Myometrial cell (primary cell): ENCODE results near the gene MRPL38. TPM values are rescaled to one million over a fixed set of nuclear protein-coding genes. Genes with fewer than 3 reads are reported as not detected.

Experiments
- total RNA-seq: library from RNA; depleted of rRNA; stranded (reverse); fragments of >200 nt; gene quantifications from 2 replicates; pipeline ENCODE4 v1.2.3, GENCODE V29; 2015

The MRPL38 gene
- total RNA-seq, result 24.1 and 27.1 TPM in 2 replicates

GRCh38 chr17:75904749-75905521 lies at the start of gene MRPL38:
Gene MRPL38 (minus strand): TSS chr17:75904884. CDS start chr17:75904875, 9 bp downstream.

DNA sequence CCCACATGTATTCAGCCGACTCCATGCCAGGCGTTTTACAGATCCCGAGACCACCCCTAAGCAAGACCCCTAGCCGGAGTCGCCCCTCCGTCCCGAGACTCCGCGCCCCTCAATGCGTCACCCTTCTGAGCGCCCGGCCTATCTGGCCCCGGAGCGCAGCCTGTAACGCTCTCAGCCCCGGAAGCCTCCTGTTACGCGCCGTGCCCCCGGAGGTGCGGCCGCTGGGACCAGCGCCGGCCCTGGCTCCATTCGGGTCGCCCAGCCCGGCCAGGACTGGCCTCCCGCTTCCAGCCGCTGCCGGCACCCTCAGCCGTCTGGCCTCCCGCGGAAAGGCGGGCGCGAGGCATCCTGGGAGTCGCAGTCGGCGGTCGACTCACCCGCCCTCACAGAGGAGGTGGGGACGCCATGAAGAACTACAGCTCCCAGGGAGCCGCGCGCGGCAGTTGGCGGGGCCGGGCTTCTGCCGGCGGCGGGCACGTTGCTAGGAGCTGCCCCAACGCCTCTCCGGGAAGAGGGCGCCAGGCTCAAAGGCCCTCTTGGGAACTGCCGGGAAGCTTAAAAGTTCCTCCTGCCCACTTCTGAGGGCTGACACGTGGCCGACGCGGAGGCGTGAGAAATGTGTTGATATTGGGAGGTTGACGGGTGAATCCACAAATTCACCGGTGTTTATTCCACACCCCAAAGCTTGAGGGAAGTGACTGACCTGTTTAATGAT lies 36.2 kb upstream of the MRPL38 start, which contains the start of gene FBF1:
Gene FBF1, minus strand, starts transcription at position 316 of the 715 bp plus-strand sequence. CDS start 2,893 bp downstream, outside the sequence.

DNA sequence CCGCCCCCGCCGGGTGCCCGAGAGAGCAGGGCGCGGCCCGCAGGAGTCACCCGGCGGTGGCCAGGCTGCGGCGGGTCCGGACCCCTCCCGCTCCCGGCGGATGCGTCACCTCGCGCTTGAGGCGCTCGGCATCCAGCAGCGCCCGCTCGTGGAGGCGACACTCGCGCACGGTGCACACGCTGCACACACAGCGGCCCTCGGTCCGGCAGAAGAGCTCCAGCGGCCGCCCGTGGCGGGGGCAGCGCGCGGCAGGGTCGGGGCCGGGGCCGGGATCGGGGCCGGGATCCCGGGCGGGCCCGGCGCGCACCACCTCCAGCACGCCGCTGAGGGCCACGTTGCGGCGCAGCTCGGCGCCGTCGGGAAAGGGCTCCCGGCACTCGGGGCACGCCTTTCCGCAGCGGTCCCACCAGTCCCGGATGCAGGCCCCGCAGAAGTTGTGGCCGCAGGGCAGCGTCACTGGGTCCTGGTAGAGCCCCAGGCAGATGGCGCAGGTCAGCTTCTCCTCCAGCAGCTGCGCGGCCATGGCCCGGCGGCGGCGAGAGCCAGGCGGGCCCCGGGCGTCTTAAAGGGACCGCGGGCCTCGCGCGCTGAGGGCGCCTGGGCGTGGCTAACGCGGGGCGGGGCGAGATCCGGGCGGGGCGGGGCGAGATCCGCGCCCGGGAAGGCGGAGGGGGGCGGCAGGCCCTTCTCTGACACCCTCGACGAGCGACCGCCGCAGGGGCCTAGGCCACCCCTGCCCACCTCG lies 8.1 kb downstream of the MRPL38 start, which contains the start of gene TRIM65:
Gene TRIM65, minus strand, starts transcription at position 537 of the 745 bp plus-strand sequence. Its CDS starts 14 bp downstream, at position 523.

DNA sequence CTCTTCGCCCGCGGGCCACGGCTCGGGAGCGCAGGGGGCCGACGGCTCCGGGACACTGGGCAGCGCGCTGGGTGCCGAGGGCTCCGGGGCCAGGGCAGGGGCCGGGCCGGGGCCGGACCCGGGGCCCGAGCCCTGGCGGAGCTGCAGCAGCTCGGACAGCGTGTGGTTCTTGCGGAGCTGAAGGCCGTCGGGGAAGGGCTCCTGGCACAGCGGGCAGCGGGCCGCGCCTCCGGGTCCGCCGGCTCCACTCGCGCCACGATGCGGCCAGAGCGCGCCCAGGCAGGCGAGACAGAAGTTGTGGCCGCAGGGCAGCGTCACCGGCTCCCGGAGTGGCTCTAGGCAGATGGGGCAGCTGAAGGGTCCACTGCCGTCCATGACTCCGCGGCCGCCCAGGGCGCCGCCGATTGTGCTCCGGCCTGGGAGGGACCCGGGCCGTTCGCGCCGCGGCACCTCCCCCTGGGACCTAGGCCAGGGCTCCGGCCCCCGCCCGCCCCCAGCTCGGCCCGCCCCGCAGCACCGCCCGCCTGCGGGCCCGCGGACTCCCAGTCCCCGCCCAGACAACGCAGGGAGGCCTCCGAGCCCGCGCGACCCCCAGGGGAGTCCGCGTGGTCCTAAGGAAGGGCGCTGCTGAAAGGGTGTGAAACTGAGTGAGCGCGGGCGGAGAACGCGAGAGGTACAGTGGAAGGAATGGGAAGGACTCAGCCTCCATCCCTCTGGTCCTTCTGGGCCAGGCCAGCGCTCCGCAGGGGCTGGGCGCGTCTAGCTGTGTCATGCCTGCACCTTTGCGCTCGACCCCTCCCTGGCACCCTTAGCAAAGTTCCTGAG lies 26.3 kb downstream of the MRPL38 start, which contains the start of gene TRIM47:
Gene TRIM47, minus strand, starts transcription at position 408 of the 825 bp plus-strand sequence. Its CDS starts 33 bp downstream, at position 375.

GRCh38 chr17:75855310-75856061 lies 49.2 kb downstream of the MRPL38 start, which contains the start of gene WBP2:
Gene WBP2 (minus strand): TSS chr17:75855335. CDS start chr17:75855297, 38 bp downstream.

Other genes with a start within 250 kb of the MRPL38 start
- gene RECQL5, start 237.7 kb downstream of the MRPL38 start, total RNA-seq, result 18.3 and 21.6 TPM in 2 replicates
- 80.1 and 106 TPM in 2 replicates for gene SAP30BP, start 237.5 kb downstream of the MRPL38 start, total RNA-seq
- gene ITGB4, start 183.4 kb downstream of the MRPL38 start, total RNA-seq, result not detected in 2 replicates
- 62.2 and 70.3 TPM in 2 replicates for gene GALK1, start 139.7 kb downstream of the MRPL38 start, total RNA-seq
- gene UNK, start 120.1 kb downstream of the MRPL38 start, total RNA-seq, result 13.6 and 32.3 TPM in 2 replicates
- 0.89 and 3.5 TPM in 2 replicates for gene UNC13D, start 60.5 kb downstream of the MRPL38 start, total RNA-seq
- gene WBP2, start 49.5 kb downstream of the MRPL38 start, total RNA-seq, result 84.4 and 94.8 TPM in 2 replicates
- gene TRIM47, start 26.3 kb downstream of the MRPL38 start, total RNA-seq, result 11.3 and 15.3 TPM in 2 replicates
- 14.4 and 21.3 TPM in 2 replicates for gene TRIM65, start 7.9 kb downstream of the MRPL38 start, total RNA-seq
- gene FBF1, start 36.2 kb upstream of the MRPL38 start, total RNA-seq, result 9.5 and 15.1 TPM in 2 replicates
- 35.6 and 41.8 TPM in 2 replicates for gene ACOX1, start 74.3 kb upstream of the MRPL38 start, total RNA-seq
- 15.8 and 16.1 TPM in 2 replicates for gene TEN1, start 74.4 kb upstream of the MRPL38 start, total RNA-seq
- gene CDK3, start 96.0 kb upstream of the MRPL38 start, total RNA-seq, result 1.2 and 3.5 TPM in 2 replicates
- gene EVPL, start 122.4 kb upstream of the MRPL38 start, total RNA-seq, result 0.53 and 0.58 TPM in 2 replicates
- gene SRP68, start 167.6 kb upstream of the MRPL38 start, total RNA-seq, result 29.4 and 37.7 TPM in 2 replicates
- 0.29 and 0.53 TPM in 2 replicates for gene GALR2, start 169.9 kb upstream of the MRPL38 start, total RNA-seq
- not detected in 2 replicates for gene ZACN, start 174.3 kb upstream of the MRPL38 start, total RNA-seq
- 61.0 and 64.9 TPM in 2 replicates for gene EXOC7, start 198.9 kb upstream of the MRPL38 start, total RNA-seq
- not detected in 2 replicates for gene FOXJ1, start 236.4 kb upstream of the MRPL38 start, total RNA-seq